SU-DHL-6 (cell line): ENCODE measurements around the gene MICAL3.

Source experiments
- H2AFZ ChIP-seq: fragments of 200-600 bp; sonication (generic); 2 replicates; pipeline ENCODE4 v1.6.1; 2014; ENCODE audit warnings: low read depth, mild to moderate bottlenecking, moderate library complexity, mixed read lengths, antibody characterized with exemption, low read length; ENCODE audit not compliant: severe bottlenecking
- H3F3A ChIP-seq: fragments of 200-600 bp; shearing (Covaris generic); 2 replicates; pipeline ENCODE4 v1.6.0; 2016; ENCODE audit warnings: antibody characterized with exemption, mild to moderate bottlenecking; ENCODE audit not compliant: insufficient read depth
- H3K27ac ChIP-seq: fragments of 200-600 bp; sonication (generic); 2 replicates; pipeline ENCODE4 v1.5.1; 2016; ENCODE audit warnings: low read depth, mild to moderate bottlenecking, low read length, moderate library complexity, mixed read lengths
- H3K27me3 ChIP-seq: fragments of 200-600 bp; sonication (generic), shearing (Covaris generic); 2 replicates; pipeline ENCODE4 v1.6.0; 2014; ENCODE audit warnings: mild to moderate bottlenecking, low read length
- H3K36me3 ChIP-seq: fragments of 200-600 bp; sonication (generic); 2 replicates; pipeline ENCODE4 v1.6.1; 2014; ENCODE audit warnings: mild to moderate bottlenecking, low read length, mixed read lengths
- H3K4me2 ChIP-seq: fragments of 300-600, 200-600 bp; shearing (Covaris generic), sonication (generic); 2 replicates; pipeline ENCODE4 v1.6.0; 2014; ENCODE audit warnings: low read length, low read depth, mild to moderate bottlenecking; ENCODE audit not compliant: poor library complexity, severe bottlenecking
- H3K4me3 ChIP-seq: fragments of 200-600 bp; sonication (generic); 2 replicates; pipeline ENCODE4 v1.5.1; 2014; ENCODE audit warnings: antibody characterized with exemption, low read length, mild to moderate bottlenecking, mixed read lengths; ENCODE audit not compliant: insufficient read depth, poor library complexity, severe bottlenecking
- H3K79me2 ChIP-seq: fragments of 200-600 bp; sonication (generic); 2 replicates; pipeline ENCODE4 v1.6.1; 2014; ENCODE audit warnings: mild to moderate bottlenecking, low read length, moderate library complexity; ENCODE audit not compliant: insufficient read depth
- H3K9ac ChIP-seq: fragments of 200-600 bp; sonication (generic); 2 replicates; pipeline ENCODE4 v1.7.0; 2014; ENCODE audit warnings: mild to moderate bottlenecking, low read length
- H3K9me2 ChIP-seq: fragments of 200-600 bp; sonication (generic); replicated peaks from 2 replicates; pipeline ENCODE4 v1.6.1; 2014; ENCODE audit warnings: low read length; ENCODE audit not compliant: insufficient read depth
- H3K9me3 ChIP-seq: fragments of 200-600 bp; sonication (generic); 2 replicates; pipeline ENCODE4 v1.6.1; 2014; ENCODE audit warnings: low read length, mixed read lengths; ENCODE audit not compliant: insufficient read depth
- H4K20me1 ChIP-seq: fragments of 200-600 bp; sonication (generic); 2 replicates; pipeline ENCODE4 v1.6.1; 2014; ENCODE audit warnings: low read depth, mild to moderate bottlenecking, antibody characterized with exemption, low read length, moderate library complexity, mixed read lengths
- CTCF ChIP-seq: fragments of 200-600 bp; sonication (generic); IDR thresholded peaks from one replicate; pipeline ENCODE4 v1.5.1; 2017; ENCODE audit warnings: antibody characterized with exemption, mild to moderate bottlenecking, low read length, moderate library complexity; ENCODE audit not compliant: insufficient read depth, poor library complexity, severe bottlenecking
- EZH2phosphoT487 ChIP-seq: fragments of 200-600 bp; sonication (generic), shearing (Covaris generic); conservative IDR thresholded peaks from 2 replicates; pipeline ENCODE4 v1.6.1; 2018; ENCODE audit warnings: mild to moderate bottlenecking, antibody characterized with exemption, low read length, moderate library complexity, mixed read lengths

Gene MICAL3

DNA sequence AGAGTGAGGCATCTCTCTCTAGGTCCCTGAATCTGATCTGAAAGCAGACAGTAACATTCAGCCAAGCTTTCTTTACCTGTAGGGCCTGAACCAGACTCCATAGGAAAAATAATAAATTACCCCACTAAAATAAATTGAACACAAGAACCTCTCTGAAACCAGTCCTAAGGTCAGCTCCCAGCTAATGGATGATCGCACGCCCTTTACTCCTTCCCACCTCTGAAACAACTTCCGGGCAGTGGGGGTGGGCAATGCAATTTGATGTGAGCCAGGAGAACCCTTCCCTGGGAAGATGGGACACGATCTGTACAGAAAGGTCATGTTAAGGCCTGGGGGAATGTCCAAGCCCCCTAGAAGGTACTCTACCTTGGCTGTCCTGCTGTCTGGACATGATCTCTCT lies 71.2 kb downstream of the MICAL3 start:
- peaks cover 91% of the 10 kb centered on the region for H3K79me2 ChIP-seq
- H4K20me1 ChIP-seq: no peaks in the 10 kb centered on the region
- no peak overlapping the region for H3K27ac ChIP-seq
- H3F3A ChIP-seq: no peaks in the 10 kb centered on the region
- H3K9ac ChIP-seq: no peak overlapping the region
- no peaks in the 10 kb centered on the region for H3K9me3 ChIP-seq
- H3K4me3 ChIP-seq: no peak overlapping the region
- H3K27me3 ChIP-seq: no peaks in the 10 kb centered on the region
- H2AFZ ChIP-seq: no peak overlapping the region
- no peaks in the 10 kb centered on the region for H3K36me3 ChIP-seq
- H3K4me2 ChIP-seq: no peak overlapping the region
- no peaks in the 10 kb centered on the region for H3K9me2 ChIP-seq
- TF ChIP-seq CTCF (no peak), EZH2phosphoT487 (no peak)

GRCh38 chr22:17952273-17952801 lies 72.0 kb downstream of the MICAL3 start:
- TF ChIP-seq CTCF (no peak), EZH2phosphoT487 (no peak)
- no peak overlapping the region for H3K4me2 ChIP-seq
- H3K27ac ChIP-seq: no peak overlapping the region
- no peak overlapping the region for H3K9ac ChIP-seq
- H3K4me3 ChIP-seq: no peak overlapping the region
- no peaks in the 10 kb centered on the region for H3K9me3 ChIP-seq
- H3F3A ChIP-seq: no peaks in the 10 kb centered on the region
- H3K79me2 ChIP-seq: peaks cover 91% of the 10 kb centered on the region
- H3K36me3 ChIP-seq: no peaks in the 10 kb centered on the region
- H3K9me2 ChIP-seq: no peaks in the 10 kb centered on the region
- H4K20me1 ChIP-seq: no peaks in the 10 kb centered on the region
- no peak overlapping the region for H2AFZ ChIP-seq
- no peaks in the 10 kb centered on the region for H3K27me3 ChIP-seq

DNA sequence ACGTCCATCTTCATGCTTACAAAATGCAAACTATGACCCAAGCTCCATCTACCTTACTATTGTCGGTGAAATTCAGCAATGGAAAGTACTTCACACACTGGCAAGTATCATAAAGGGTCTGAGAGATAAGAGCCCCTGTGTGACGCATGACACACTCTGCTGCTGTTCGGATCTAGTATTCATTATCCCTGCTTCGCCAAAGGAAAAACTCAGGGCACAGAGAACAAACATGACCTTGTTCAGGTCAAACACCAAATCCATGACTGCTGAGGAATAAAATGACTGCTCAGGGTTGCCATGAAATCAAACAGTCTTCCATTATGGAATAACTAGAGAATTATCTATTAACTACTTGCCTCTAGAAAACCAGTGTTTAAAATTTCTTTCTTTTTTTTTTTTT lies 73.0 kb downstream of the MICAL3 start:
- Histone ChIP-seq H3K27me3 (no peaks in the 10 kb centered on the region), H4K20me1 (no peaks in the 10 kb centered on the region), H3K27ac (no peak overlapping the region), H2AFZ (no peak overlapping the region), H3K36me3 (no peaks in the 10 kb centered on the region), H3K9me3 (no peaks in the 10 kb centered on the region), H3F3A (no peaks in the 10 kb centered on the region), H3K4me2 (no peak overlapping the region), H3K4me3 (no peak overlapping the region), H3K9me2 (no peaks in the 10 kb centered on the region), H3K79me2 (peaks cover 91% of the 10 kb centered on the region), H3K9ac (no peak overlapping the region)
- TF ChIP-seq CTCF (no peak), EZH2phosphoT487 (no peak)
